Stimulated activated CD4-positive, alpha-beta T cell treated with anti-CD3 and anti-CD28 coated beads, TNF-alpha, amount 100 ng/mL, for 1 hour (primary cell): ENCODE measurements around the gene KCNH8.
"Not testable (repeated sequence)": the region's sequence is repeated elsewhere in the genome, so short reads cannot be mapped to it uniquely, and the experiment has no call there.

Experiments
- DNase-seq, 3 donors: peaks; one replicate each; pipeline ENCODE4 v3.0.0-alpha.2; 2020; ENCODE audit warnings: low read depth in 3 of 3, low spot score in 1 of 3

KCNH8 gene

GRCh38 chr3:19171794-19172193, 23.5 kb downstream of the KCNH8 start:
- no peak for DNase-seq

GRCh38 chr3:19173945-19174344, 25.6 kb downstream of the KCNH8 start:
- DNase-seq: no peak

- DNase-seq: no peak
Observed at GRCh38 chr3:19183584-19183983, 35.3 kb downstream of the KCNH8 start.

GRCh38 chr3:19190126-19190525, 41.8 kb downstream of the KCNH8 start:
- DNase-seq: no peak

- no peak for DNase-seq
Observed at GRCh38 chr3:19190602-19191001, 42.3 kb downstream of the KCNH8 start.

GRCh38 chr3:19199131-19199530, 50.8 kb downstream of the KCNH8 start:
- DNase-seq: no peak

GRCh38 chr3:19202303-19202702, 54.0 kb downstream of the KCNH8 start:
- DNase-seq: no peak

GRCh38 chr3:19202754-19203153, 54.4 kb downstream of the KCNH8 start:
- no peak for DNase-seq

- no peak for DNase-seq
Observed at GRCh38 chr3:19206540-19206939, 58.2 kb downstream of the KCNH8 start.

- DNase-seq: no peak
Observed at GRCh38 chr3:19213603-19214220, 65.4 kb downstream of the KCNH8 start.

- DNase-seq: no peak
Observed at GRCh38 chr3:19215427-19215826, 67.1 kb downstream of the KCNH8 start.

GRCh38 chr3:19216669-19217337, 68.5 kb downstream of the KCNH8 start:
- no peak for DNase-seq

GRCh38 chr3:19220311-19220710, 72.0 kb downstream of the KCNH8 start:
- DNase-seq: no peak

GRCh38 chr3:19221081-19221480, 72.8 kb downstream of the KCNH8 start:
- DNase-seq: no peak

GRCh38 chr3:19226479-19226878, 78.2 kb downstream of the KCNH8 start:
- DNase-seq: no peak

GRCh38 chr3:19228167-19228566, 79.9 kb downstream of the KCNH8 start:
- no peak for DNase-seq

GRCh38 chr3:19229086-19229485, 80.8 kb downstream of the KCNH8 start:
- no peak for DNase-seq

GRCh38 chr3:19229881-19230280, 81.6 kb downstream of the KCNH8 start:
- DNase-seq: not testable (repeated sequence)

GRCh38 chr3:19231792-19232461, 83.6 kb downstream of the KCNH8 start:
- no peak for DNase-seq

GRCh38 chr3:19232566-19232965, 84.3 kb downstream of the KCNH8 start:
- no peak for DNase-seq

GRCh38 chr3:19233882-19234784, 85.8 kb downstream of the KCNH8 start:
- DNase-seq: not testable (repeated sequence)
